GM10266 (cell line): ENCODE measurements around the gene BLACAT1.

Experiments
- DNase-seq: peaks from one replicate; pipeline ENCODE4 v3.0.0; 2012; ENCODE audit errors: extremely low spot score
- CTCF ChIP-seq: IDR thresholded peaks from 2 replicates; pipeline ENCODE4 v1.5.1; 2012; ENCODE audit warnings: mild to moderate bottlenecking, low read depth; ENCODE audit not compliant: control insufficient read depth, insufficient read depth; ENCODE audit errors: missing control alignments

The BLACAT1 gene

GRCh38 chr1:205447457-205448341 is 8.1 kb downstream of the BLACAT1 start:
- DNase-seq = no peak

GRCh38 chr1:205446828-205447227 is 9.0 kb downstream of the BLACAT1 start:
- TF ChIP-seq CTCF = no peak
- no peak for DNase-seq

More at GRCh38 chr1:205447457-205448341, 8.1 kb downstream of the BLACAT1 start:
- TF ChIP-seq CTCF = no peak

GRCh38 chr1:205445646-205445935 is 10.3 kb downstream of the BLACAT1 start:
- no peak for DNase-seq
- TF ChIP-seq CTCF = no peak

- no peak for TF ChIP-seq CTCF
- no peak for DNase-seq
Observed at GRCh38 chr1:205444931-205445645, 10.8 kb downstream of the BLACAT1 start.

- no peak for DNase-seq
- no peak for TF ChIP-seq CTCF
Observed at GRCh38 chr1:205444300-205444930, 11.4 kb downstream of the BLACAT1 start.

- TF ChIP-seq CTCF = no peak
- no peak for DNase-seq
Observed at GRCh38 chr1:205443585-205444299, 12.1 kb downstream of the BLACAT1 start.
